HEK293T (cell line): ENCODE results near the gene MACROD1.

Source experiments
- CTCF ChIA-PET: fragments of 350-600 bp; formaldehyde crosslinking; extraction: SDS; loops from one replicate; lab custom pipeline; 2021; ENCODE audit warnings: antibody characterized with exemption, inconsistent platforms; lab: Yijun Ruan, JAX
- POLR2A ChIA-PET: fragments of 350-600 bp; formaldehyde crosslinking; extraction: SDS; loops from one replicate; lab custom pipeline; 2020; ENCODE audit warnings: antibody characterized with exemption, inconsistent platforms; lab: Yijun Ruan, JAX
- DNase-seq: peaks from one replicate; pipeline ENCODE4 v3.0.0; 2012; ENCODE audit warnings: mixed read lengths; ENCODE audit errors: extremely low spot score
- ARNT ChIP-seq: fragments of 450-650 bp; IDR thresholded peaks from 2 replicates; pipeline ENCODE4 v1.6.1; 2017; ENCODE audit warnings: mild to moderate bottlenecking
- BHLHE40 ChIP-seq: fragments of 450-650 bp; IDR thresholded peaks from 2 replicates; pipeline ENCODE4 v1.6.1; 2016; ENCODE audit warnings: mild to moderate bottlenecking, moderate library complexity, borderline replicate concordance
- CTBP1 ChIP-seq: fragments of 450-650 bp; IDR thresholded peaks from 2 replicates; pipeline ENCODE4 v1.6.1; 2016; ENCODE audit warnings: borderline replicate concordance
- ELF4 ChIP-seq: fragments of 450-650 bp; IDR thresholded peaks from 2 replicates; pipeline ENCODE4 v1.6.1; 2017; ENCODE audit warnings: antibody characterized with exemption
- FOXA1 ChIP-seq: fragments of 450-650 bp; IDR thresholded peaks from 2 replicates; pipeline ENCODE4 v1.6.1; 2016; ENCODE audit warnings: mild to moderate bottlenecking
- FOXK2 ChIP-seq: fragments of 450-650 bp; IDR thresholded peaks from 2 replicates; pipeline ENCODE4 v1.6.1; 2016; ENCODE audit warnings: mild to moderate bottlenecking
- FOXM1 ChIP-seq: fragments of 450-650 bp; IDR thresholded peaks from 2 replicates; pipeline ENCODE4 v1.6.1; 2017; ENCODE audit warnings: mild to moderate bottlenecking, borderline replicate concordance
- HDGF ChIP-seq: fragments of 450-650 bp; IDR thresholded peaks from 2 replicates; pipeline ENCODE4 v1.6.1; 2017; ENCODE audit warnings: antibody characterized with exemption, borderline replicate concordance
- L3MBTL2 ChIP-seq: fragments of 450-650 bp; conservative IDR thresholded peaks from 2 replicates; pipeline ENCODE4 v1.6.1; 2016; ENCODE audit warnings: mild to moderate bottlenecking
- LEF1 ChIP-seq: fragments of 450-650 bp; IDR thresholded peaks from 2 replicates; pipeline ENCODE4 v1.6.1; 2017; ENCODE audit warnings: mild to moderate bottlenecking, borderline replicate concordance
- NFRKB ChIP-seq: fragments of 450-650 bp; IDR thresholded peaks from 2 replicates; pipeline ENCODE4 v1.6.1; 2016; ENCODE audit warnings: mild to moderate bottlenecking, moderate library complexity
- PKNOX1 ChIP-seq: fragments of 450-650 bp; IDR thresholded peaks from 2 replicates; pipeline ENCODE4 v1.6.1; 2016
- SP1 ChIP-seq: fragments of 450-650 bp; IDR thresholded peaks from 2 replicates; pipeline ENCODE4 v1.6.1; 2017
- SUZ12 ChIP-seq: fragments of 450-650 bp; IDR thresholded peaks from 2 replicates; pipeline ENCODE4 v1.6.1; 2016; ENCODE audit warnings: mild to moderate bottlenecking
- TARDBP ChIP-seq: fragments of 450-650 bp; IDR thresholded peaks from 2 replicates; pipeline ENCODE4 v1.6.1; 2016
- ZNF384 ChIP-seq: fragments of 450-650 bp; IDR thresholded peaks from 2 replicates; pipeline ENCODE4 v1.6.1; 2016

The MACROD1 gene

GRCh38 chr11:64086258-64087123 lies 79.4 kb downstream of the MACROD1 start:
- TF ChIP-seq NFRKB, result no peak
- ChIA-PET POLR2A (no interaction called here), CTCF (interaction anchor here (1.0 kb wide), 1 partner anchor 10 kb away, joined by 3 read pairs; no protein-coding TSS in a partner anchor)
- DNase-seq, result no peak

GRCh38 chr11:64085906-64086257 lies 80.0 kb downstream of the MACROD1 start:
- no peak for DNase-seq
- POLR2A ChIA-PET, result no interaction called here
- TF ChIP-seq HDGF, result no peak
- TF ChIP-seq SUZ12, result no peak
- TF ChIP-seq FOXM1, result no peak
- no peak for TF ChIP-seq CTBP1
- no peak for TF ChIP-seq FOXA1
- TF ChIP-seq PKNOX1, result no peak
- no peak for TF ChIP-seq FOXK2
- no peak for TF ChIP-seq ARNT
- no peak for TF ChIP-seq ZNF384
- TF ChIP-seq NFRKB, result no peak
- no peak for TF ChIP-seq SP1
- no peak for TF ChIP-seq BHLHE40
- TF ChIP-seq LEF1, result no peak
- no peak for TF ChIP-seq TARDBP
- TF ChIP-seq L3MBTL2, result no peak
- TF ChIP-seq ELF4, result no peak
- CTCF ChIA-PET, result no interaction called here

GRCh38 chr11:64084951-64085710 lies 80.8 kb downstream of the MACROD1 start:
- CTCF ChIA-PET, result no interaction called here
- DNase-seq, result no peak

GRCh38 chr11:64084146-64084950 lies 81.6 kb downstream of the MACROD1 start:
- ChIA-PET POLR2A (no interaction called here), CTCF (no interaction called here)
- no peak for DNase-seq
- TF ChIP-seq FOXA1, result no peak
- TF ChIP-seq SP1, result no peak
- TF ChIP-seq CTBP1, result no peak
- no peak for TF ChIP-seq ARNT
- no peak for TF ChIP-seq SUZ12
- no peak for TF ChIP-seq PKNOX1
- TF ChIP-seq L3MBTL2, result no peak
- TF ChIP-seq ZNF384, result no peak
- TF ChIP-seq LEF1, result no peak
- TF ChIP-seq NFRKB, result no peak
- no peak for TF ChIP-seq BHLHE40
- no peak for TF ChIP-seq TARDBP
- no peak for TF ChIP-seq FOXK2
- no peak for TF ChIP-seq HDGF
- no peak for TF ChIP-seq FOXM1
- TF ChIP-seq ELF4, result no peak

More at GRCh38 chr11:64084951-64085710, 80.8 kb downstream of the MACROD1 start:
- POLR2A ChIA-PET, result no interaction called here
- TF ChIP-seq PKNOX1 (peak; percentile 15; the same call in 1 of the 2 replicates), FOXA1 (no peak)

- ChIA-PET CTCF (no interaction called here), POLR2A (no interaction called here)
- TF ChIP-seq ARNT (no peak), ELF4 (no peak), FOXA1 (no peak), CTBP1 (no peak), SUZ12 (no peak), SP1 (no peak), BHLHE40 (no peak)
- no peak for DNase-seq
Observed at GRCh38 chr11:64083398-64084080, 82.4 kb downstream of the MACROD1 start.
